ENCODE measurements around the gene B3GNT9.

B3GNT9 gene

GRCh38 chr16:67157106-67157748 lies 6.4 kb upstream of the B3GNT9 start:
- no peak overlapping the region for H3K4me3 ChIP-seq
- H3K27ac ChIP-seq: peak overlapping the region in 5 of 21 experiments; percentile 1 to 96 (median 38)

GRCh38 chr16:67156143-67156844 lies 5.5 kb upstream of the B3GNT9 start:
- peak overlapping the region in 1 of 21 experiments; percentile 96 for H3K27ac ChIP-seq
- no peak overlapping the region for H3K4me3 ChIP-seq

GRCh38 chr16:67155295-67156142 lies 4.7 kb upstream of the B3GNT9 start:
- Histone ChIP-seq H3K27ac (no peak overlapping the region), H3K4me3 (peak overlapping the region in 3 of 7 experiments; percentile 9 to 23 (median 13))

GRCh38 chr16:67154578-67155294 lies 3.9 kb upstream of the B3GNT9 start:
- H3K4me3 ChIP-seq: peak overlapping the region in 3 of 7 experiments; percentile 9 to 23 (median 13)
- H3K27ac ChIP-seq: no peak overlapping the region

DNA sequence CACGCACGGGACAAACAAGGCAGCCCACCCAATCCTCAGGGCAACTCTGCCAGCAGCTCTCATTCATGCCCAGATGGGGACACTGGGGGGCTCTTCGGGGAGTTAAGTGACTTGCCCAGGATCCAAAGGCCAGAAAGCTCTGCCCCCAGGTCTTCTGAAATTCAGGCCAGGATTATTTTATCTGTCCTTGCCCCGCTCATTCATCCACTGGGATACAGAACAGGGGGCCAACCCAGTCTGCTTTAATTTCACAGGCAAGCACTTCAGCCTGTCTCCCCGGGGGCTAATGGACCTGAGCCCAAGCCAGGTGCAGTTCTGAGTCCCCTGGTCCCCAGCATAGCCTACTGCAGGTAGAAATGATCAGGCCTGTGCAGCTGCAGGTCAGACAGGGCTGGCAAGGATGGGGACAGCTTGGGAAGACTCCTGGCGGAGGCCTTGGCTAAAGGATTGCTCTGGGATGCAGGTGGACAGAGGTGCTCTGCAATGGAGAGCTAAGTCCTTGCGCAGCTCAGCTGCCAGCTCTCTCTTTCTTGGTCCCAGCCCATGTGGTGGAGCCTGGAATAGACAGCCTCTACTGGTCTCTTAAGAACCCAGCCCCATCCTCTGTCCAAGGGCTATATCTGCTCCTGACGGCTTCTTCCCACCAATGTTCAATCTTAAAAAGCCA lies 766 bp upstream of the B3GNT9 start:
- peak overlapping the region in 15 of 21 experiments; percentile 64 to 96 (median 84) for H3K27ac ChIP-seq
- H3K4me3 ChIP-seq: peak overlapping the region in 4 of 7 experiments; percentile 51 to 69 (median 62)

- H3K27ac ChIP-seq: peak overlapping the region in 20 of 21 experiments; percentile 64 to 96 (median 84)
Measured at GRCh38 chr16:67150047-67150832, 558 bp downstream of the B3GNT9 start.

GRCh38 chr16:67149276-67150046 lies 1.3 kb downstream of the B3GNT9 start:
- H3K4me3 ChIP-seq: peak overlapping the region in 3 of 7 experiments; percentile 51 to 69 (median 64)
- peak overlapping the region in 1 of 21 experiments; percentile 79 for H3K27ac ChIP-seq

More at GRCh38 chr16:67150047-67150832, 558 bp downstream of the B3GNT9 start:
- peak overlapping the region; percentile 51 to 78 (median 62) for H3K4me3 ChIP-seq

GRCh38 chr16:67148656-67149275 lies 2.0 kb downstream of the B3GNT9 start:
- Histone ChIP-seq H3K27ac (peak overlapping the region in 1 of 21 experiments; percentile 26), H3K4me3 (no peak overlapping the region)

- no peak overlapping the region for H3K4me3 ChIP-seq
- no peak overlapping the region for H3K27ac ChIP-seq
Measured at GRCh38 chr16:67148221-67148620, 2.6 kb downstream of the B3GNT9 start.

DNA sequence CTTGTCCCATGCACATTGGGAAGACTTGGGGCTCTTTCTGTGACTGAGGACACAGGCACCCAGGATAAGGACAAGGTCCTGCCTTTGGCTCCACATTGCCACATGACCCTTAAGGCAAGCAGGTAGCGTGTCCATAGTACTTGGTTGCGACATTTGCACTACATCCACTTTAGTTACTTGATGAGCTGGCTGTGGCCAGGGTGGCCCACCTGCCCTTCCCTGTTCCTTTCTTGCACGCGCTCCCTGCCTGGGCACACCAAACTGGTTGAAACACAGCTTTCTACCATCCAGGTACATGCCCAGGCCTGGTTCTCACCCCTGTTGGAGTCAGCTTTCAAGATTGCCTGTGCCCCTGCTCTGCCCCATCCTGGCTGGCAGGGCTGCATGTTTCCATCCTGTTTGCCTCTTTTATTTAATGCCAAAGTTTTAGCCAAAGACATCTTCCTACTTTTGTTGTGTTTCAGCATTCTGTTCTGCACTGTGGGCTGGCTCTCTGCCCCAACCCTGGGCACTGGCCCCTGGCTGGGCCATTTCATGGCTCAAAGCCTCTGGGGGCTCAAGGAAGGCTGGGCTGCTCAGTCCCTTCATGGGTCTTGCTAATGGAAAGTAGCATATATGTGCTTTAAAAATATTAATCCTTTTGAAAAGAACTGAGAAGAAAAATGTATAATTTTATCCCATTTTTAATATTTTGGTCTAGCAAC lies 3.2 kb downstream of the B3GNT9 start:
- H3K4me3 ChIP-seq: no peak overlapping the region
- H3K27ac ChIP-seq: no peak overlapping the region

DNA sequence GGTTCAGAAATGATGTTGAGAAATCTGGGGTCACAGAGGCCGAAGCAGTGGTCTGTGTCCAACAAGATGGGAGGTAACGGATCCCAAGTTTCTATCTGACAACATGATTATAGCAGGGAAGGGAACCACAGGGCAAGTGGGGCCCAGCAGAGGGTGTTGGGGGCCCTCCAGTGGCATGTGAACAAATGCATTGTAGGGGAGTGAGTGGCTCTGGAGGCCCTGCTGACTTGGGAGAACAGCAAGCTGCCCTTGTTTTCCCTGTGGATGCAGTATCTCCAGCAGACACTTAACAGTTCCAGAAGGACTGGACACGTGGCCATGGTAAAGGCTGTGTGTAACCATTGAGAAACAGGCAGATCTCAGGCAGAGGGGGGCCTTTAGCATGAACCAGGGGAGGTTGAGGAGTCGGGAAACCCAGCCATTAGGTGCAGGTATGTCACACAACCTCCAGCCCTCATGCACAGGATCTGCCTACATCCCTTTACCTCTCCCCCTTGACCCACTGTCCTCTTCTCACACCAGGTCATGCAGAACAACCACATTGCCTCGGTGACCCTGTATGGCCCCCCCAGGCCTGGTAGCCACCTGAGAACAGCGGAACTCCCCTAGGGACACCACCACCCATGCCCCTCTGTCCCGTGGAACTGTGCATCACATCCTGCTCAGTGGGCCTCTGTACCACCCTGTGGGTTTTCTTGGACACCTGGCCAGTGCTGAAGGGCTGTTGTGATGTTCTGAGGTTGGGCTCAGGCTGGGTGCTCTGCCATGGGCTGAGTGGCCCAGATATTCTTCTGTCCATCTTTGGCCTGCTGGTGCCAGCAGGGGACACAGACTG lies 4.1 kb downstream of the B3GNT9 start:
- no peak overlapping the region for H3K27ac ChIP-seq
- no peak overlapping the region for H3K4me3 ChIP-seq

- Histone ChIP-seq H3K27ac (no peak overlapping the region), H3K4me3 (no peak overlapping the region)
Measured at GRCh38 chr16:67145746-67146145, 5.1 kb downstream of the B3GNT9 start.

DNA sequence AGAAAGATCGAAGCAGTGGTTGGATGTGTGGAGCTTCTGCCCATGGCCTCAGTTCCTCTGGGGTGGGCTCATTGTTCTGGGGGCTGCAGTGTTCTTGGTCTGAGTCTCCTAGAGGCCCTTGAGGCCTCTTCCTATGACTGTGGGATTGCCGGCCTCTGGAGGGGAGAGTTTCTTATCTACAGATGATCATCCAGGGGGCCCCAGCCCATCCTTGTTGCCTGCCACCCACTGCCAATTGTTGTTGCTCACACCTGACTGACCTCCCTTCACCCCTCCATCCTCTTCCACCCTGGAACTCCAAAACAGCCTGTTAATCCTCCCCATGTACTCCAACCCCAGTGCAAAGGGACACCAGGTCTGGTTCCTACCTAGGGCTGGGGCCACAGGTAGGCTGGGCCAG lies 5.9 kb downstream of the B3GNT9 start:
- Histone ChIP-seq H3K4me3 (no peak overlapping the region), H3K27ac (no peak overlapping the region)

- H3K4me3 ChIP-seq: no peak overlapping the region
- H3K27ac ChIP-seq: no peak overlapping the region
Measured at GRCh38 chr16:67142342-67142741, 8.5 kb downstream of the B3GNT9 start.

- no peak overlapping the region for H3K27ac ChIP-seq
Measured at GRCh38 chr16:67141391-67141790, 9.4 kb downstream of the B3GNT9 start.

DNA sequence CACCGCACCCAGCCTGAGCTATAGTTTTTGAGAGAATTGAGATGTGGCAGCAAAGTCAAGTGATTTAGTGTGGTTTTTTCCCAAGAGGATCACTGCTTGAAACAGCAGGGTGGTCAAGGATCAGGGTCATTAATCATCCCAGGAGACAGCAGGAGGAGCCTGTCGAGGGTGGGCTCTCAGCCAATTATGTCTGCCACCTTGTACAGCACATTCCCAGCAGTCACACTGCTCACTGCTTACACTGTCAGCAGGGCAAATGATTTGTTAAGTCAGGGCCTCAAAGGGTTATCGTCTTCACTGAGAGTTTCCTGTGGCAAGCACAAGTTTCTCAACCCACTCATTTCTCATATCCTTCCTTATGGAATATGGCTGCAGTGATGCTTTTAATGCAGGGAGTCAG lies 13.2 kb downstream of the B3GNT9 start:
- Histone ChIP-seq H3K27ac (no peak overlapping the region), H3K4me3 (no peak overlapping the region)

More at GRCh38 chr16:67141391-67141790, 9.4 kb downstream of the B3GNT9 start:
- no peak overlapping the region for H3K4me3 ChIP-seq

All from skin epidermis (tissue), 12 donors.